ENCODE measurements around the gene ZNRF3.
"Not testable (repeated sequence)": the region's sequence is repeated elsewhere in the genome, so short reads cannot be mapped to it uniquely, and the experiment has no call there.

Gene ZNRF3

GRCh38 chr22:29029202-29030000 is 146.0 kb downstream of the ZNRF3 start:
- H3K36me3 Mint-ChIP-seq (ENCODE audit: low read depth) = no peaks in the 10 kb centered on the region
- no peak overlapping the region for H3K27ac Mint-ChIP-seq
- DNase-seq (ENCODE audit: low spot score) = no peak
- H3K4me1 Mint-ChIP-seq (ENCODE audit: low read depth) = peaks cover 13% of the 10 kb centered on the region
- H3K4me3 Mint-ChIP-seq = no peak overlapping the region
- no peaks in the 10 kb centered on the region for H3K9me3 Mint-ChIP-seq
- peaks cover 69% of the 10 kb centered on the region for H3K27me3 Mint-ChIP-seq (ENCODE audit: low read depth)

GRCh38 chr22:29030016-29030617 is 146.7 kb downstream of the ZNRF3 start:
- Mint-ChIP-seq H3K36me3 (ENCODE audit: low read depth) (no peaks in the 10 kb centered on the region), H3K4me1 (ENCODE audit: low read depth) (peaks cover 13% of the 10 kb centered on the region), H3K27ac (no peak overlapping the region), H3K9me3 (no peaks in the 10 kb centered on the region), H3K4me3 (peak overlapping the region; percentile 37), H3K27me3 (ENCODE audit: low read depth) (peaks cover 68% of the 10 kb centered on the region)
- DNase-seq (ENCODE audit: low spot score) = no peak

- H3K36me3 Mint-ChIP-seq (ENCODE audit: low read depth) = no peaks in the 10 kb centered on the region
- peaks cover 64% of the 10 kb centered on the region for H3K27me3 Mint-ChIP-seq (ENCODE audit: low read depth)
- no peaks in the 10 kb centered on the region for H3K9me3 Mint-ChIP-seq
- no peak overlapping the region for H3K27ac Mint-ChIP-seq
- H3K4me3 Mint-ChIP-seq = peak overlapping the region; percentile 37
- peaks cover 13% of the 10 kb centered on the region for H3K4me1 Mint-ChIP-seq (ENCODE audit: low read depth)
- no peak for DNase-seq (ENCODE audit: low spot score)
Observed at GRCh38 chr22:29030618-29031226, 147.3 kb downstream of the ZNRF3 start.

GRCh38 chr22:29031227-29032011 is 148.0 kb downstream of the ZNRF3 start:
- Mint-ChIP-seq H3K4me1 (ENCODE audit: low read depth) (peaks cover 13% of the 10 kb centered on the region), H3K36me3 (ENCODE audit: low read depth) (no peaks in the 10 kb centered on the region), H3K9me3 (no peaks in the 10 kb centered on the region), H3K27me3 (ENCODE audit: low read depth) (peaks cover 62% of the 10 kb centered on the region), H3K27ac (no peak overlapping the region), H3K4me3 (no peak overlapping the region)
- DNase-seq (ENCODE audit: low spot score) = no peak

- DNase-seq (ENCODE audit: low spot score) = no peak
- Mint-ChIP-seq H3K9me3 (no peaks in the 10 kb centered on the region), H3K4me3 (no peak overlapping the region), H3K36me3 (ENCODE audit: low read depth) (no peaks in the 10 kb centered on the region), H3K27me3 (ENCODE audit: low read depth) (peaks cover 57% of the 10 kb centered on the region), H3K27ac (no peak overlapping the region), H3K4me1 (ENCODE audit: low read depth) (peaks cover 13% of the 10 kb centered on the region)
Observed at GRCh38 chr22:29032014-29032475, 148.7 kb downstream of the ZNRF3 start.

GRCh38 chr22:29032584-29032983 is 149.2 kb downstream of the ZNRF3 start:
- peaks cover 53% of the 10 kb centered on the region for H3K27me3 Mint-ChIP-seq (ENCODE audit: low read depth)
- no peak for DNase-seq (ENCODE audit: low spot score)
- H3K36me3 Mint-ChIP-seq (ENCODE audit: low read depth) = no peaks in the 10 kb centered on the region
- H3K27ac Mint-ChIP-seq = no peak overlapping the region
- no peak overlapping the region for H3K4me3 Mint-ChIP-seq
- no peaks in the 10 kb centered on the region for H3K9me3 Mint-ChIP-seq
- peaks cover 13% of the 10 kb centered on the region for H3K4me1 Mint-ChIP-seq (ENCODE audit: low read depth)

- Mint-ChIP-seq H3K36me3 (ENCODE audit: low read depth) (no peaks in the 10 kb centered on the region), H3K4me3 (no peak overlapping the region), H3K9me3 (no peaks in the 10 kb centered on the region), H3K4me1 (ENCODE audit: low read depth) (no peaks in the 10 kb centered on the region), H3K27me3 (ENCODE audit: low read depth) (peaks cover 19% of the 10 kb centered on the region), H3K27ac (no peak overlapping the region)
- no peak for DNase-seq (ENCODE audit: low spot score)
Observed at GRCh38 chr22:29037340-29037932, 154.1 kb downstream of the ZNRF3 start.

- peaks cover 7% of the 10 kb centered on the region for H3K27me3 Mint-ChIP-seq (ENCODE audit: low read depth)
- no peaks in the 10 kb centered on the region for H3K4me1 Mint-ChIP-seq (ENCODE audit: low read depth)
- no peak overlapping the region for H3K27ac Mint-ChIP-seq
- DNase-seq (ENCODE audit: low spot score) = no peak
- H3K9me3 Mint-ChIP-seq = no peaks in the 10 kb centered on the region
- no peaks in the 10 kb centered on the region for H3K36me3 Mint-ChIP-seq (ENCODE audit: low read depth)
- no peak overlapping the region for H3K4me3 Mint-ChIP-seq
Observed at GRCh38 chr22:29039148-29039547, 155.8 kb downstream of the ZNRF3 start.

GRCh38 chr22:29039684-29040083 is 156.3 kb downstream of the ZNRF3 start:
- not testable (repeated sequence) for H3K9me3 Mint-ChIP-seq; H3K27ac Mint-ChIP-seq; H3K4me3 Mint-ChIP-seq; H3K4me1 Mint-ChIP-seq (ENCODE audit: low read depth); H3K27me3 Mint-ChIP-seq (ENCODE audit: low read depth); DNase-seq (ENCODE audit: low spot score); H3K36me3 Mint-ChIP-seq (ENCODE audit: low read depth)

- H3K9me3 Mint-ChIP-seq = no peaks in the 10 kb centered on the region
- H3K27ac Mint-ChIP-seq = no peak overlapping the region
- DNase-seq (ENCODE audit: low spot score) = peak; percentile 36
- H3K4me1 Mint-ChIP-seq (ENCODE audit: low read depth) = no peaks in the 10 kb centered on the region
- H3K27me3 Mint-ChIP-seq (ENCODE audit: low read depth) = peaks cover 6% of the 10 kb centered on the region
- H3K36me3 Mint-ChIP-seq (ENCODE audit: low read depth) = no peaks in the 10 kb centered on the region
- H3K4me3 Mint-ChIP-seq = no peak overlapping the region
Observed at GRCh38 chr22:29040385-29041275, 157.3 kb downstream of the ZNRF3 start.

- Mint-ChIP-seq H3K36me3 (ENCODE audit: low read depth) (no peaks in the 10 kb centered on the region), H3K27me3 (ENCODE audit: low read depth) (peaks cover 4% of the 10 kb centered on the region), H3K4me1 (ENCODE audit: low read depth) (no peaks in the 10 kb centered on the region), H3K4me3 (no peak overlapping the region), H3K27ac (no peak overlapping the region), H3K9me3 (no peaks in the 10 kb centered on the region)
- DNase-seq (ENCODE audit: low spot score) = no peak
Observed at GRCh38 chr22:29041408-29041807, 158.0 kb downstream of the ZNRF3 start.

- H3K27ac Mint-ChIP-seq = no peak overlapping the region
- H3K9me3 Mint-ChIP-seq = no peaks in the 10 kb centered on the region
- DNase-seq (ENCODE audit: low spot score) = no peak
- no peak overlapping the region for H3K4me3 Mint-ChIP-seq
- no peaks in the 10 kb centered on the region for H3K4me1 Mint-ChIP-seq (ENCODE audit: low read depth)
- peaks cover 3% of the 10 kb centered on the region for H3K27me3 Mint-ChIP-seq (ENCODE audit: low read depth)
- no peaks in the 10 kb centered on the region for H3K36me3 Mint-ChIP-seq (ENCODE audit: low read depth)
Observed at GRCh38 chr22:29043906-29044575, 160.7 kb downstream of the ZNRF3 start.
